CD4-positive, alpha-beta T cell treated with Interleukin-17A for 1 hour (primary cell): ENCODE measurements around the gene LENEP.

Experiments used
- DNase-seq: peaks from one replicate; pipeline ENCODE4 v3.0.0-alpha.2; 2020

Gene LENEP

GRCh38 chr1:155033524-155033923, 40.1 kb downstream of the LENEP start, which contains the start of the genes DCST1 and DCST2:
Gene DCST1 (plus strand): TSS chr1:155033824. CDS start chr1:155034037, 213 bp downstream.
Gene DCST2 (minus strand): TSS chr1:155033781. CDS start chr1:155033701, 80 bp downstream.
- no peak for DNase-seq

- no peak for DNase-seq
Observed at GRCh38 chr1:155034318-155035208, 41.2 kb downstream of the LENEP start.

GRCh38 chr1:155035936-155036335, 42.5 kb downstream of the LENEP start:
- DNase-seq: no peak

- DNase-seq: no peak
Observed at GRCh38 chr1:155037043-155037442, 43.7 kb downstream of the LENEP start.

GRCh38 chr1:155037851-155038441, 44.6 kb downstream of the LENEP start:
- no peak for DNase-seq

GRCh38 chr1:155038602-155039307, 45.4 kb downstream of the LENEP start:
- no peak for DNase-seq

- no peak for DNase-seq
Observed at GRCh38 chr1:155039308-155039669, 45.9 kb downstream of the LENEP start.

GRCh38 chr1:155040358-155041093, 47.1 kb downstream of the LENEP start:
- no peak for DNase-seq

- DNase-seq: no peak
Observed at GRCh38 chr1:155042789-155043188, 49.4 kb downstream of the LENEP start.

- DNase-seq: no peak
Observed at GRCh38 chr1:155043301-155043702, 49.9 kb downstream of the LENEP start.

- DNase-seq: no peak
Observed at GRCh38 chr1:155043793-155044192, 50.4 kb downstream of the LENEP start.
